Hepatocyte (in vitro differentiated cells): ENCODE measurements around the gene GNAT2.

Source experiments
- CTCF ChIP-seq: fragments of 200-600 bp; sonication (generic); IDR thresholded peaks from 2 replicates; pipeline ENCODE4 v1.5.1; 2016; ENCODE audit warnings: antibody characterized with exemption, mild to moderate bottlenecking; ENCODE audit not compliant: poor library complexity
- EZH2 ChIP-seq: fragments of 200-600 bp; sonication (generic); IDR thresholded peaks from 2 replicates; pipeline ENCODE4 v1.6.1; 2016; ENCODE audit warnings: antibody characterized with exemption, mild to moderate bottlenecking, borderline replicate concordance

- no peak for TF ChIP-seq CTCF
- no peak for TF ChIP-seq EZH2
Measured at GRCh38 chr1:109620401-109620791, 980 bp upstream of the GNAT2 start.
